HEK293T (cell line): ENCODE results near the gene SLC10A7.

Source experiments
- BHLHE40 ChIP-seq: fragments of 450-650 bp; IDR thresholded peaks from 2 replicates; pipeline ENCODE4 v1.6.1; 2016; ENCODE audit warnings: mild to moderate bottlenecking, moderate library complexity, borderline replicate concordance
- ELF4 ChIP-seq: fragments of 450-650 bp; IDR thresholded peaks from 2 replicates; pipeline ENCODE4 v1.6.1; 2017; ENCODE audit warnings: antibody characterized with exemption
- FOXK2 ChIP-seq: fragments of 450-650 bp; IDR thresholded peaks from 2 replicates; pipeline ENCODE4 v1.6.1; 2016; ENCODE audit warnings: mild to moderate bottlenecking
- FOXM1 ChIP-seq: fragments of 450-650 bp; IDR thresholded peaks from 2 replicates; pipeline ENCODE4 v1.6.1; 2017; ENCODE audit warnings: mild to moderate bottlenecking, borderline replicate concordance
- NFRKB ChIP-seq: fragments of 450-650 bp; IDR thresholded peaks from 2 replicates; pipeline ENCODE4 v1.6.1; 2016; ENCODE audit warnings: mild to moderate bottlenecking, moderate library complexity
- SP1 ChIP-seq: fragments of 450-650 bp; IDR thresholded peaks from 2 replicates; pipeline ENCODE4 v1.6.1; 2017
- SUZ12 ChIP-seq: fragments of 450-650 bp; IDR thresholded peaks from 2 replicates; pipeline ENCODE4 v1.6.1; 2016; ENCODE audit warnings: mild to moderate bottlenecking
- ZNF384 ChIP-seq: fragments of 450-650 bp; IDR thresholded peaks from 2 replicates; pipeline ENCODE4 v1.6.1; 2016

GRCh38 chr4:146246381-146246780 is 275.4 kb downstream of the SLC10A7 start:
- TF ChIP-seq ELF4 (no peak), NFRKB (no peak), FOXM1 (no peak), FOXK2 (no peak), SUZ12 (no peak), BHLHE40 (no peak), SP1 (no peak), ZNF384 (no peak)
